Neural crest cell (in vitro differentiated cells): Measurements from ENCODE around the gene SLC7A7. TPM values are rescaled to one million over a fixed set of nuclear protein-coding genes. Genes with fewer than 3 reads are reported as not detected.
"Not testable (repeated sequence)": the region's sequence is repeated elsewhere in the genome, so short reads cannot be mapped to it uniquely, and the experiment has no call there.

Source experiments
- DNase-seq: peaks from one replicate; pipeline ENCODE4 v3.0.0; 2021; ENCODE audit warnings: low read depth, mixed read lengths, low spot score
- H3K27ac Mint-ChIP-seq: one replicate; pipeline ENCODE4 v1.8.0; 2021; ENCODE audit warnings: mild to moderate bottlenecking, mixed read lengths; ENCODE audit not compliant: unreplicated experiment
- H3K27me3 Mint-ChIP-seq: 2 replicates; pipeline ENCODE4 v1.8.0; 2021; ENCODE audit warnings: low read depth, mild to moderate bottlenecking, mixed read lengths
- H3K36me3 Mint-ChIP-seq: 2 replicates; pipeline ENCODE4 v1.8.0; 2021; ENCODE audit warnings: low read depth, mild to moderate bottlenecking, mixed read lengths
- H3K4me1 Mint-ChIP-seq: 2 replicates; pipeline ENCODE4 v1.8.0; 2021; ENCODE audit warnings: mixed read lengths
- H3K4me3 Mint-ChIP-seq: one replicate; pipeline ENCODE4 v1.8.0; 2021; ENCODE audit warnings: mild to moderate bottlenecking, mixed read lengths
- H3K9me3 Mint-ChIP-seq: 2 replicates; pipeline ENCODE4 v1.8.0; 2021; ENCODE audit warnings: mixed read lengths
- total RNA-seq: library from RNA; stranded (reverse); gene quantifications from 2 replicates; pipeline ENCODE4 v1.2.1, GENCODE V29; 2021
- TF ChIP-seq, protein P1 (sequence below): fragments of 200-600 bp; sonication (generic); conservative IDR thresholded peaks from 2 replicates; pipeline ENCODE4 v1.5.0; 2021; ENCODE audit warnings: antibody characterized with exemption, mild to moderate bottlenecking

SLC7A7 gene
- total RNA-seq, 1 donor from 2014 or later: 0.54 TPM

DNA sequence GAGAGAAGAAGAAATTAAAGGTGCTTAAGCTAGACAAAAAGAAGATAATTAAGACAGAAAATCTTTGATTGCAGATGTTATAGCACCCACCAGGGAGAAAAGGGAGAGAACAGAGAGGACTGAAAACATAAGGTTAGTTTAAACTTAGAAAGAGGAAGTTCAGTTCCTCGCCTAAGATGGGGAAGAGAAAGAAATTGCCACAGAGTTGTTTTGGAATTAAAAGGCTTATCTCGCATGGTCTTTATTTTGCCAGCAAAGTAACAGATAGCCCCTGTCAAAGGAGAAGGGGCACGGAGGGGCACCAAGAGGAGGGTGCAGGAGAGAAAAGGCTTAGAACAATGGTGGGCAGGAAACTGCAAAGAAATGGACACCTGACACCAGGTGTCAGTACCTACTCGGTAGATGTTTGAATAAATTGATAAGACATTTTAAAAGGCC is 66.6 kb downstream of the SLC7A7 start:
- Mint-ChIP-seq H3K36me3 (no peaks in the 10 kb centered on the region), H3K9me3 (no peaks in the 10 kb centered on the region), H3K4me3 (no peak overlapping the region), H3K27ac (no peak overlapping the region), H3K4me1 (peaks cover 6% of the 10 kb centered on the region), H3K27me3 (peaks cover 3% of the 10 kb centered on the region)
- DNase-seq: no peak
- TF ChIP-seq, protein P1, sequence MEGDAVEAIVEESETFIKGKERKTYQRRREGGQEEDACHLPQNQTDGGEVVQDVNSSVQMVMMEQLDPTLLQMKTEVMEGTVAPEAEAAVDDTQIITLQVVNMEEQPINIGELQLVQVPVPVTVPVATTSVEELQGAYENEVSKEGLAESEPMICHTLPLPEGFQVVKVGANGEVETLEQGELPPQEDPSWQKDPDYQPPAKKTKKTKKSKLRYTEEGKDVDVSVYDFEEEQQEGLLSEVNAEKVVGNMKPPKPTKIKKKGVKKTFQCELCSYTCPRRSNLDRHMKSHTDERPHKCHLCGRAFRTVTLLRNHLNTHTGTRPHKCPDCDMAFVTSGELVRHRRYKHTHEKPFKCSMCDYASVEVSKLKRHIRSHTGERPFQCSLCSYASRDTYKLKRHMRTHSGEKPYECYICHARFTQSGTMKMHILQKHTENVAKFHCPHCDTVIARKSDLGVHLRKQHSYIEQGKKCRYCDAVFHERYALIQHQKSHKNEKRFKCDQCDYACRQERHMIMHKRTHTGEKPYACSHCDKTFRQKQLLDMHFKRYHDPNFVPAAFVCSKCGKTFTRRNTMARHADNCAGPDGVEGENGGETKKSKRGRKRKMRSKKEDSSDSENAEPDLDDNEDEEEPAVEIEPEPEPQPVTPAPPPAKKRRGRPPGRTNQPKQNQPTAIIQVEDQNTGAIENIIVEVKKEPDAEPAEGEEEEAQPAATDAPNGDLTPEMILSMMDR: no peak

- no peaks in the 10 kb centered on the region for H3K36me3 Mint-ChIP-seq
- TF ChIP-seq, protein P1: no peak
- H3K4me1 Mint-ChIP-seq: peaks cover 6% of the 10 kb centered on the region
- peaks cover 3% of the 10 kb centered on the region for H3K27me3 Mint-ChIP-seq
- H3K9me3 Mint-ChIP-seq: no peaks in the 10 kb centered on the region
- no peak overlapping the region for H3K4me3 Mint-ChIP-seq
- H3K27ac Mint-ChIP-seq: no peak overlapping the region
- no peak for DNase-seq
Measured at GRCh38 chr14:22748206-22748605, 67.0 kb downstream of the SLC7A7 start.

DNA sequence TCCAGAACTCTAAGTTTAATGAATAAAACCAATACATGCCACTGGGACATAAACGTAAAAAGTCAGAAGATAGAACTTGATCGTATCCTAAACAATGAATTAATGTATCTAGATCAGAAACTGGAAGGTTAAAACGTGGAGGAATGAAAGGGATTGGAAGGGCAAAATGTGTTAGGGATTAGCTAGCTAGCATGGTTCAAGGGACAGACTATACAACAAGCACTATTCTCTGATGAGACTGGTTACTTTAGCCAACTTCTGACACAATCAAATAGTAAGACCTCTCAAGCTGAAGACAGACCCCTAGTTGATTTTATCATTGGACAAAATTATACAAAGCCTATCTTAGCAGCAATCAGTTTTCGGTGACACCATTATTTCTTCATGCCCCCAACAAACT is 67.5 kb downstream of the SLC7A7 start:
- TF ChIP-seq, protein P1: no peak
- Mint-ChIP-seq H3K27me3 (peaks cover 3% of the 10 kb centered on the region), H3K4me3 (no peak overlapping the region), H3K27ac (no peak overlapping the region), H3K36me3 (no peaks in the 10 kb centered on the region), H3K9me3 (no peaks in the 10 kb centered on the region), H3K4me1 (peaks cover 6% of the 10 kb centered on the region)
- no peak for DNase-seq

DNA sequence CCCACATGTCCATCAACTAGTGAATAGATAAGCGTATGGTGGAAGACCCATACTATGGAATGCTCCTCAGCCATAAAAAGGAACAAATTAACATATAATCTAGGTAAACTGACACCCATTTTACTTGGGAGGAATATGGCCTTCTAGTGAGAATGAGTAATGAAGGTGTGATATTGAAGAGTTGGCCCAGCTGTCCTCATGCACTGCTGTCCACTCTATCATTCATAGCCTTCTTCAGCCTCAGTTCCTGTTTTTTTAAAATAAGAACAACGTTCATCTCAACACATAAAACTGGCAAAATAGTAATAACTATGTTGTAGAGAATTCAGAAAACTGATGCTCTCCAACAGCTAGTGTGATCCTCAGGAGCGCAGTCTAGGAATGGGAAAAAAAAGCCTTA is 75.2 kb downstream of the SLC7A7 start:
- no peak for DNase-seq
- Mint-ChIP-seq H3K27me3 (no peaks in the 10 kb centered on the region), H3K27ac (no peak overlapping the region), H3K36me3 (no peaks in the 10 kb centered on the region), H3K9me3 (peaks cover 8% of the 10 kb centered on the region), H3K4me3 (no peak overlapping the region), H3K4me1 (no peaks in the 10 kb centered on the region)
- TF ChIP-seq, protein P1: no peak

- peaks cover 8% of the 10 kb centered on the region for H3K9me3 Mint-ChIP-seq
- no peaks in the 10 kb centered on the region for H3K36me3 Mint-ChIP-seq
- no peaks in the 10 kb centered on the region for H3K4me1 Mint-ChIP-seq
- DNase-seq: no peak
- H3K27me3 Mint-ChIP-seq: no peaks in the 10 kb centered on the region
- no peak overlapping the region for H3K4me3 Mint-ChIP-seq
- no peak overlapping the region for H3K27ac Mint-ChIP-seq
- TF ChIP-seq, protein P1: no peak
Measured at GRCh38 chr14:22739423-22739822, 75.8 kb downstream of the SLC7A7 start.

GRCh38 chr14:22737052-22737451 is 78.2 kb downstream of the SLC7A7 start:
- no peaks in the 10 kb centered on the region for H3K27me3 Mint-ChIP-seq

DNA sequence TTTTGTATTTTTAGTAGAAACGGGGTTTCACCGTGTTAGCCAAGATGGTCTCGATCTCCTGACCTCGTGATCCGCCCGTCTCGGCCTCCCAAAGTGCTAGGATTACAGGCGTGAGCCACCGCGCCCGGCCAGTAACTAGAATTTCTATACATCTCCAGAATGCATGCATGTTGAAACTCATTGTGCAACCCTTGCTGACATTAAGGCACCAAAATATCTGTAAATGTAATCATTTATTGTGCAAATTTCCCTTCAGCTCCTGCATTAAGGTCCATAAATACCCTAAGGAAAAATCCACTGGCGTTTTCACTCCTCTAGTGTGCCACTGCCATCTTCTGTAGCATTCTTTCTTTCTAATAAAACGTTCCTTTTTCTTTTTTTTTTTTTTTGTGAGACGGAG is 78.9 kb downstream of the SLC7A7 start:
- H3K4me3 Mint-ChIP-seq, H3K27ac Mint-ChIP-seq, H3K9me3 Mint-ChIP-seq, H3K27me3 Mint-ChIP-seq, H3K36me3 Mint-ChIP-seq, DNase-seq, H3K4me1 Mint-ChIP-seq: not testable (repeated sequence)

More at GRCh38 chr14:22737052-22737451, 78.2 kb downstream of the SLC7A7 start:
- Mint-ChIP-seq H3K36me3 (no peaks in the 10 kb centered on the region), H3K27ac (no peak overlapping the region), H3K4me3 (no peak overlapping the region), H3K9me3 (peaks cover 8% of the 10 kb centered on the region), H3K4me1 (no peaks in the 10 kb centered on the region)
- no peak for DNase-seq
- TF ChIP-seq, protein P1: no peak
